ENCODE data around the gene STK17B.

STK17B gene

DNA sequence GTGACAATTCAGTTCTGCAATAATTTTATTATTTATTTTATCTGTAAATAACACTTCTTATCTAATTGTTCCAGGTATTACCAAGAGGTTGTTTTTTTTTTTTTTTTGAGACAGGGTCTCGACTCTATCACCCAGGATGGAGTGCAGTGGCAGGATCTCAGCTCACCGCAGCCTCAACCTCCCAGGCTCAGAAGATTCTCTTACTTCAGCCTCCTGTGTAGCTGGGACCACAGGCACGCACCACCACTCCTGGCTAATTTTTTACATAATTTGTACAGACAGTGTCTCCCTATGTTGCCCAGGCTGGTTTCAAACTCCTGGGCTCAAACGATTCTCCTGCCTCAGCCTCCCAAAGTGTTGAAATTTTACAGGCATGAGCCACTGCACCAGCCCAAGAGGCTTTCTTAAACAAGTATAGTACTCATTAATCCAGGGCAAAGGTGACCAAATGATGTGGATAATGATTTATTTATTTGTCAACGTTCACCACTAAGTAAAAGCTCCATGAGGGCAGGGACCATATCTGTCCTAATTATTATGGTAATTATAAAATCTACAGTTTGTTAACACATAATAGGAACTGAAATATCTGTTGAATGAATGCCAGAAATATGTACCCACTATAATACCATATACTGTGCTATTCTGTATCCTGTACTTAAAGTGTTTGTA is 12.0 kb downstream of the STK17B start:
- no peak overlapping the region for H3K4me3 ChIP-seq (ENCODE audit: severe bottlenecking)
- ATAC-seq (ENCODE audit: low read depth) (no peak), DNase-seq (ENCODE audit: low spot score) (no peak)
- H3K4me1 ChIP-seq (ENCODE audit: insufficient read depth, poor library complexity, severe bottlenecking), result peaks cover 25% of the 10 kb centered on the region
- H3K9me3 ChIP-seq (ENCODE audit: severe bottlenecking), result no peaks in the 10 kb centered on the region
- H3K27me3 ChIP-seq (ENCODE audit: insufficient read depth, poor library complexity, severe bottlenecking), result no peaks in the 10 kb centered on the region
- H3K36me3 ChIP-seq (ENCODE audit: low read depth), result peaks cover 74% of the 10 kb centered on the region
- H3K27ac ChIP-seq (ENCODE audit: poor library complexity, severe bottlenecking), result peak overlapping the region; percentile 55
- TF ChIP-seq, protein P1, sequence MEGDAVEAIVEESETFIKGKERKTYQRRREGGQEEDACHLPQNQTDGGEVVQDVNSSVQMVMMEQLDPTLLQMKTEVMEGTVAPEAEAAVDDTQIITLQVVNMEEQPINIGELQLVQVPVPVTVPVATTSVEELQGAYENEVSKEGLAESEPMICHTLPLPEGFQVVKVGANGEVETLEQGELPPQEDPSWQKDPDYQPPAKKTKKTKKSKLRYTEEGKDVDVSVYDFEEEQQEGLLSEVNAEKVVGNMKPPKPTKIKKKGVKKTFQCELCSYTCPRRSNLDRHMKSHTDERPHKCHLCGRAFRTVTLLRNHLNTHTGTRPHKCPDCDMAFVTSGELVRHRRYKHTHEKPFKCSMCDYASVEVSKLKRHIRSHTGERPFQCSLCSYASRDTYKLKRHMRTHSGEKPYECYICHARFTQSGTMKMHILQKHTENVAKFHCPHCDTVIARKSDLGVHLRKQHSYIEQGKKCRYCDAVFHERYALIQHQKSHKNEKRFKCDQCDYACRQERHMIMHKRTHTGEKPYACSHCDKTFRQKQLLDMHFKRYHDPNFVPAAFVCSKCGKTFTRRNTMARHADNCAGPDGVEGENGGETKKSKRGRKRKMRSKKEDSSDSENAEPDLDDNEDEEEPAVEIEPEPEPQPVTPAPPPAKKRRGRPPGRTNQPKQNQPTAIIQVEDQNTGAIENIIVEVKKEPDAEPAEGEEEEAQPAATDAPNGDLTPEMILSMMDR (IDR thresholded peaks at IDR 0.05; ENCODE audit: poor library complexity, severe bottlenecking), result no peak

DNA sequence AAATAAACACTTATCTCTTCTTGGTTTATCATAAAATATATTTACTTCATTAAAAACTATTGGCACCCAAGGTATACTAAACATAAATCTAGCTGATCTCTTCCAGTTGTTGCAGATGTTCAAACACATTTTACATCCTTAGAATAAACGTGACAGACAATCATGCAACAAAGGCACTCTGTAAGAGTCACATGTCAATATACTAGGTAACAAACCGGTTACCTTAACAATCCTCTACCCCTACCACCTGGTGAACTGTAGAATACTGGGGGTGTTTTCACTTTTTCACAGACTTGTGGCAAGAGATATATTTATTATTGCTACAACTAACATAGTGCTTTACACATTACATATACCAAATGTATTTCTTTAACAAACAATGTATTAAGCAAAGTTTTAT is 15.8 kb downstream of the STK17B start:
- no peak for DNase-seq (ENCODE audit: low spot score)
- TF ChIP-seq, protein P1 (IDR thresholded peaks at IDR 0.05; ENCODE audit: poor library complexity, severe bottlenecking), result no peak
- Histone ChIP-seq H3K9me3 (ENCODE audit: severe bottlenecking) (no peaks in the 10 kb centered on the region), H3K36me3 (ENCODE audit: low read depth) (peaks cover 71% of the 10 kb centered on the region), H3K4me3 (ENCODE audit: severe bottlenecking) (no peak overlapping the region), H3K27ac (ENCODE audit: poor library complexity, severe bottlenecking) (no peak overlapping the region), H3K4me1 (ENCODE audit: insufficient read depth, poor library complexity, severe bottlenecking) (peaks cover 13% of the 10 kb centered on the region), H3K27me3 (ENCODE audit: insufficient read depth, poor library complexity, severe bottlenecking) (no peaks in the 10 kb centered on the region)
- ATAC-seq (ENCODE audit: low read depth), result no peak

DNA sequence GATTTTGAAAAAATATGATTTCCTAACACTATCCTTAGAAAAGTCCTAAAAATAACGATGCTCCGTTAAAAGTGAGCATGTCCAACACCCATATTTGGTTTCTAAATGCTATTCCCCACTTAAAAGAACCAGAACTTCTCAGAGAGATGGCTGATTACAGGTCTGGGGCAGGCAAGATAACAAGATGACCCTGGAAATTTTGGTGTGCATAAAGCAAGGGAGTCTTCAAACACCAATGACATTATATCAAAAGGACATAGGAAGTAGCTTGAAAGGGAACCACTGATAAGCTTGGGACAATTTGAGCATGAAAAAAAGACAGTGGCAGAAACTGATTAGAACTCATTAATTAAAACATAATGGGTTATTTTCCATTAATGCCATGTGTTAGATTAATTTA is 17.9 kb downstream of the STK17B start:
- H3K4me3 ChIP-seq (ENCODE audit: severe bottlenecking), result no peak overlapping the region
- DNase-seq (ENCODE audit: low spot score) (no peak), ATAC-seq (ENCODE audit: low read depth) (no peak)
- H3K9me3 ChIP-seq (ENCODE audit: severe bottlenecking), result no peaks in the 10 kb centered on the region
- no peak overlapping the region for H3K27ac ChIP-seq (ENCODE audit: poor library complexity, severe bottlenecking)
- TF ChIP-seq, protein P1 (IDR thresholded peaks at IDR 0.05; ENCODE audit: poor library complexity, severe bottlenecking), result no peak
- peaks cover 63% of the 10 kb centered on the region for H3K36me3 ChIP-seq (ENCODE audit: low read depth)
- H3K4me1 ChIP-seq (ENCODE audit: insufficient read depth, poor library complexity, severe bottlenecking), result no peaks in the 10 kb centered on the region
- no peaks in the 10 kb centered on the region for H3K27me3 ChIP-seq (ENCODE audit: insufficient read depth, poor library complexity, severe bottlenecking)

DNA sequence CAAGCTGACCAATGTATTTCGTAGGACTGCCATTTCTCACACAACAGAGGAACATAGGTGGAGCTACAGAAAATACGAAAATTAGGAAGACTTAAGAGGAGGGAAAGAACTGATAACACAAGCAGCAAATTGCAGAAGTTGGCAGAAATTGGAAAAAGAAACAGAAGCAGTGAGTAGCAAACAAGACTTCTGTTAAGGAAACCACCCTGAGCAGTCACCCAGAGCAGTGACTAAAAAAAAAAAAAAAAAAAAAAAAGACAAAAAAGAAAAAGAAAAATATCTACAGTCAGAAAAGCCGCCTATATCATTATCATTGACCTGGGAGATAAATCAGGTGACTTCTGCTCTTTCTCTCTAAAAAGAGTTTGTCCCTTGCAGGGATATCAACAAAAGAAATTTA is 21.4 kb downstream of the STK17B start:
- no peaks in the 10 kb centered on the region for H3K4me1 ChIP-seq (ENCODE audit: insufficient read depth, poor library complexity, severe bottlenecking)
- no peaks in the 10 kb centered on the region for H3K27me3 ChIP-seq (ENCODE audit: insufficient read depth, poor library complexity, severe bottlenecking)
- no peak overlapping the region for H3K27ac ChIP-seq (ENCODE audit: poor library complexity, severe bottlenecking)
- H3K36me3 ChIP-seq (ENCODE audit: low read depth), result peaks cover 54% of the 10 kb centered on the region
- no peak overlapping the region for H3K4me3 ChIP-seq (ENCODE audit: severe bottlenecking)
- ATAC-seq (ENCODE audit: low read depth), result no peak
- no peaks in the 10 kb centered on the region for H3K9me3 ChIP-seq (ENCODE audit: severe bottlenecking)
- TF ChIP-seq, protein P1 (IDR thresholded peaks at IDR 0.05; ENCODE audit: poor library complexity, severe bottlenecking), result no peak
- no peak for DNase-seq (ENCODE audit: low spot score)

DNA sequence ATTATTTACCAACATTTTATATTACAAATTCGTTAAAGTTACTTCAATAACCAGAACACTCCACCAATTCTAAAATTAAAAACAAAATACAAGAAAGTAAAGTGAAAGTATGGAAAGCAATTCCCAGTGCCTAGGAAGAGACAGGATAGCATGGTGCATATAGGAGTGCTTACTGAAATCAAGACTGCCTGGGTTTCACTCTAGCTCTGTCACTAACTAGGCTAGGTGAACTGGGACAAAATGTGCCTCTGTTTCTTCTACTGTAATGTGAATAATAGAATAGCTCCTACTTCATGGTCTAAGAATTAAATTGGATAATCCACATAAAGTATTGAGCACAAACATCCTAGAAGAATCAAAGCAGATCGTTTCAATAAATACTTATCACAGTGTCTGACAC is 22.6 kb downstream of the STK17B start:
- TF ChIP-seq, protein P1 (IDR thresholded peaks at IDR 0.05; ENCODE audit: poor library complexity, severe bottlenecking), result no peak
- Histone ChIP-seq H3K4me3 (ENCODE audit: severe bottlenecking) (no peak overlapping the region), H3K36me3 (ENCODE audit: low read depth) (peaks cover 44% of the 10 kb centered on the region), H3K9me3 (ENCODE audit: severe bottlenecking) (no peaks in the 10 kb centered on the region), H3K27me3 (ENCODE audit: insufficient read depth, poor library complexity, severe bottlenecking) (no peaks in the 10 kb centered on the region), H3K4me1 (ENCODE audit: insufficient read depth, poor library complexity, severe bottlenecking) (peaks cover 3% of the 10 kb centered on the region), H3K27ac (ENCODE audit: poor library complexity, severe bottlenecking) (no peak overlapping the region)
- ATAC-seq (ENCODE audit: low read depth) (no peak), DNase-seq (ENCODE audit: low spot score) (no peak)

Data from RWPE2 (cell line).